ENCODE data around the gene LRCOL1.

GRCh38 chr12:132593521-132593920, 16.9 kb downstream of the LRCOL1 start:
- TF ChIP-seq CTCF (IDR thresholded peaks at IDR 0.05; ENCODE audit: borderline replicate concordance, extremely low read depth, low read length, poor library complexity, severe bottlenecking) (no peak), EZH2 (IDR thresholded peaks at IDR 0.05; ENCODE audit: borderline replicate concordance, low read depth, low read length, severe bottlenecking) (no peak)

All from DND-41 (cell line).